SU-DHL-6 (cell line): Measurements from ENCODE around the gene SCN5A.

Experiments used
- H2AFZ ChIP-seq: fragments of 200-600 bp; sonication (generic); 2 replicates; pipeline ENCODE4 v1.6.1; 2014; ENCODE audit warnings: low read depth, mild to moderate bottlenecking, moderate library complexity, mixed read lengths, antibody characterized with exemption, low read length; ENCODE audit not compliant: severe bottlenecking
- H3F3A ChIP-seq: fragments of 200-600 bp; shearing (Covaris generic); 2 replicates; pipeline ENCODE4 v1.6.0; 2016; ENCODE audit warnings: antibody characterized with exemption, mild to moderate bottlenecking; ENCODE audit not compliant: insufficient read depth
- H3K27ac ChIP-seq: fragments of 200-600 bp; sonication (generic); 2 replicates; pipeline ENCODE4 v1.5.1; 2016; ENCODE audit warnings: low read depth, mild to moderate bottlenecking, low read length, moderate library complexity, mixed read lengths
- H3K27me3 ChIP-seq: fragments of 200-600 bp; sonication (generic), shearing (Covaris generic); 2 replicates; pipeline ENCODE4 v1.6.0; 2014; ENCODE audit warnings: mild to moderate bottlenecking, low read length
- H3K36me3 ChIP-seq: fragments of 200-600 bp; sonication (generic); 2 replicates; pipeline ENCODE4 v1.6.1; 2014; ENCODE audit warnings: mild to moderate bottlenecking, low read length, mixed read lengths
- H3K4me2 ChIP-seq: fragments of 300-600, 200-600 bp; shearing (Covaris generic), sonication (generic); 2 replicates; pipeline ENCODE4 v1.6.0; 2014; ENCODE audit warnings: low read length, low read depth, mild to moderate bottlenecking; ENCODE audit not compliant: poor library complexity, severe bottlenecking
- H3K4me3 ChIP-seq: fragments of 200-600 bp; sonication (generic); 2 replicates; pipeline ENCODE4 v1.5.1; 2014; ENCODE audit warnings: antibody characterized with exemption, low read length, mild to moderate bottlenecking, mixed read lengths; ENCODE audit not compliant: insufficient read depth, poor library complexity, severe bottlenecking
- H3K79me2 ChIP-seq: fragments of 200-600 bp; sonication (generic); 2 replicates; pipeline ENCODE4 v1.6.1; 2014; ENCODE audit warnings: mild to moderate bottlenecking, low read length, moderate library complexity; ENCODE audit not compliant: insufficient read depth
- H3K9ac ChIP-seq: fragments of 200-600 bp; sonication (generic); 2 replicates; pipeline ENCODE4 v1.7.0; 2014; ENCODE audit warnings: mild to moderate bottlenecking, low read length
- H3K9me2 ChIP-seq: fragments of 200-600 bp; sonication (generic); replicated peaks from 2 replicates; pipeline ENCODE4 v1.6.1; 2014; ENCODE audit warnings: low read length; ENCODE audit not compliant: insufficient read depth
- H3K9me3 ChIP-seq: fragments of 200-600 bp; sonication (generic); 2 replicates; pipeline ENCODE4 v1.6.1; 2014; ENCODE audit warnings: low read length, mixed read lengths; ENCODE audit not compliant: insufficient read depth
- H4K20me1 ChIP-seq: fragments of 200-600 bp; sonication (generic); 2 replicates; pipeline ENCODE4 v1.6.1; 2014; ENCODE audit warnings: low read depth, mild to moderate bottlenecking, antibody characterized with exemption, low read length, moderate library complexity, mixed read lengths
- CTCF ChIP-seq: fragments of 200-600 bp; sonication (generic); IDR thresholded peaks from one replicate; pipeline ENCODE4 v1.5.1; 2017; ENCODE audit warnings: antibody characterized with exemption, mild to moderate bottlenecking, low read length, moderate library complexity; ENCODE audit not compliant: insufficient read depth, poor library complexity, severe bottlenecking
- EZH2phosphoT487 ChIP-seq: fragments of 200-600 bp; sonication (generic), shearing (Covaris generic); conservative IDR thresholded peaks from 2 replicates; pipeline ENCODE4 v1.6.1; 2018; ENCODE audit warnings: mild to moderate bottlenecking, antibody characterized with exemption, low read length, moderate library complexity, mixed read lengths

The SCN5A gene

DNA sequence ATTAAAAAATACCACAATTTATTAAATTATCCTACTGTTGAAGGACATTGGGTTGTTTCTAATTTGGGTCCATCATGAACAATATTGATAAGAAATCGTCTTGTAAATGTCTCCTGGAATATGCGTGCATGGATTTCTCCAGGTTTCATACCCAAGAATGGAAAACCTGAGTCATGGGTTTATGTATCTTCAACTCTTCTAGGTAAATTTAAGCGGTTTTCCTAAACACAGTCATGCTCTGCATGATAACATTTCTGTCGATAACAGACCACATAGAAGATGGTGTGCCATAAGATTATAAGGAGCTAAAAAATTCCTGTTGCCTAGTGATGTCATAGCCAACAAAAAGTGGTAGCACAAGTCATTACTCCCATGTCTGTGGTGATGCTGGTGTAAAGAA, 39.9 kb upstream of the SCN5A start:
- Histone ChIP-seq H3K9me2 (no peaks in the 10 kb centered on the region), H3K4me2 (no peak overlapping the region), H3K79me2 (no peaks in the 10 kb centered on the region), H3K9me3 (no peaks in the 10 kb centered on the region), H2AFZ (no peak overlapping the region), H3K27me3 (no peaks in the 10 kb centered on the region), H3K4me3 (no peak overlapping the region), H3K9ac (no peak overlapping the region), H3K36me3 (no peaks in the 10 kb centered on the region), H3F3A (no peaks in the 10 kb centered on the region), H4K20me1 (no peaks in the 10 kb centered on the region), H3K27ac (no peak overlapping the region)
- TF ChIP-seq EZH2phosphoT487 (no peak), CTCF (no peak)

- Histone ChIP-seq H3K27ac (no peak overlapping the region), H3K9me3 (no peaks in the 10 kb centered on the region), H3F3A (no peaks in the 10 kb centered on the region), H3K9ac (no peak overlapping the region), H3K36me3 (no peaks in the 10 kb centered on the region), H2AFZ (no peak overlapping the region), H3K27me3 (no peaks in the 10 kb centered on the region), H3K79me2 (no peaks in the 10 kb centered on the region), H3K9me2 (no peaks in the 10 kb centered on the region), H3K4me2 (no peak overlapping the region), H3K4me3 (no peak overlapping the region), H4K20me1 (no peaks in the 10 kb centered on the region)
- TF ChIP-seq EZH2phosphoT487 (no peak), CTCF (no peak)
These were observed 37.8 kb upstream of the SCN5A start for GRCh38 chr3:38687321-38687720.

DNA sequence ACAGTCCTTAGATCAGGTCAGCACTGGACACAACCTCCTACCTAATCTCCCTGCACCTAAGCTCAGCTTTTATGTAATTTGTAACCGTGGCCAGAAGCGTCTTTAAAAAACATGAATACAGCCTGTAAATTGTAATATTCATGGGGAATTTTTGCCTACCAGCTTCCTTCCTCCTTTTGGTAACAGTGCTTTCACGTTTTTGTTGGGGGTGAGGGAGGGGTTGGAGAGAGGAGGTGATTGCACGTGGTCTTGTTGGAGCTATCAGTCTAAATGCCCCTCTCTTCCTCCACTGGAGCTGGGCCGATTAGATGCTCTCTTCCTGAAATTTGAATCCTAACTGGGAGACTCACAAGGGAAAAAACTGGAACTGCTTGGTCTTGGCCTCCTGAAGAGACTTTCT, 35.1 kb upstream of the SCN5A start:
- Histone ChIP-seq H3K4me2 (no peak overlapping the region), H3K36me3 (no peaks in the 10 kb centered on the region), H2AFZ (no peak overlapping the region), H3F3A (no peaks in the 10 kb centered on the region), H3K79me2 (no peaks in the 10 kb centered on the region), H3K27me3 (no peaks in the 10 kb centered on the region), H4K20me1 (no peaks in the 10 kb centered on the region), H3K27ac (no peak overlapping the region), H3K9me2 (no peaks in the 10 kb centered on the region), H3K9me3 (no peaks in the 10 kb centered on the region), H3K4me3 (no peak overlapping the region), H3K9ac (no peak overlapping the region)
- TF ChIP-seq CTCF (no peak), EZH2phosphoT487 (no peak)

DNA sequence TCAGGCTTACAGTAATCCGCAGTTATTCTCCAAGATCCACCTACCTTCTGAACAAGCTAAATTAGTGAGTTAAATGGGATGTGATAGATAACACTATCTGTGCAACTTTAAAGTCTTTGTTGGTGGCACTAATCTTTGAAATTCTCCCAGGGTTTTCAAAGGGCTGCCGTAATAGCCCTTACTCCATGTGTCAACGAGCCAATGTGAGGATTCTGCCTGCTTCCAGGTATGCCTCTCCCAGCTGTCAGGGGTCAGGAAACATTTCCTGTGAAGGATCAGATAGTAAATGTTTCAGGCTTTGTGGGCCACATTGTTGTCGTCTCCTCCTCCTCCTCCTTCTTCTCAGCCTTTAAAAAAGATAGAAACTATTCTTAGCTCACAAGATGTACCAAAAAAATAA, 20.2 kb upstream of the SCN5A start:
- H3K9me3 ChIP-seq = no peaks in the 10 kb centered on the region
- no peak overlapping the region for H2AFZ ChIP-seq
- H4K20me1 ChIP-seq = no peaks in the 10 kb centered on the region
- no peak overlapping the region for H3K9ac ChIP-seq
- H3K9me2 ChIP-seq = no peaks in the 10 kb centered on the region
- no peak overlapping the region for H3K4me3 ChIP-seq
- no peaks in the 10 kb centered on the region for H3K36me3 ChIP-seq
- H3K27me3 ChIP-seq = no peaks in the 10 kb centered on the region
- H3K27ac ChIP-seq = no peak overlapping the region
- no peaks in the 10 kb centered on the region for H3F3A ChIP-seq
- TF ChIP-seq EZH2phosphoT487 (no peak), CTCF (no peak)
- no peak overlapping the region for H3K4me2 ChIP-seq
- H3K79me2 ChIP-seq = no peaks in the 10 kb centered on the region
